Caco-2 (cell line): Measurements from ENCODE around the gene EMX1. TPM values are rescaled to one million over a fixed set of nuclear protein-coding genes. Genes with fewer than 3 reads are reported as not detected.

Source experiments
- BruUV-seq: library from RNA; stranded (reverse); fragments of 400-500 nt; replicated peaks from 2 replicates; lab custom pipeline; 2021; lab: Mats Ljungman, UMichigan
- CTCF ChIA-PET: fragments of 300-600 bp; sonication (Branson Sonifier 250); formaldehyde crosslinking; loops from one replicate; lab custom pipeline; 2022; ENCODE audit warnings: antibody characterized with exemption; lab: Charles Lee
- POLR2A ChIA-PET: fragments of 300-600 bp; sonication (Branson Sonifier 250); formaldehyde crosslinking; loops from one replicate; lab custom pipeline; 2022; ENCODE audit warnings: antibody characterized with exemption; lab: Charles Lee
- DNase-seq, 2 experiments: peaks; one replicate each; pipeline versions ENCODE4 v3.0.0 to v3.0.0-alpha.2; 2020 to 2022
- H3K27me3 ChIP-seq: replicated peaks from 2 replicates; pipeline ENCODE4 v1.6.0; 2011; ENCODE audit warnings: low read length; ENCODE audit not compliant: control insufficient read depth, insufficient read depth
- H3K36me3 ChIP-seq: 2 replicates; pipeline ENCODE4 v1.5.1; 2011; ENCODE audit warnings: low read length; ENCODE audit not compliant: control insufficient read depth, insufficient read depth
- H3K4me1 ChIP-seq: fragments of 250-450 bp; sonication (Bioruptor Pico); 2 replicates; pipeline ENCODE4 v1.5.1; 2020; ENCODE audit warnings: mild to moderate bottlenecking
- H3K4me3 ChIP-seq: 2 replicates; pipeline ENCODE4 v1.5.1; 2011; ENCODE audit warnings: low read depth, mild to moderate bottlenecking, control low read depth, low read length
- H3K9me3 ChIP-seq: fragments of 250-450 bp; sonication (Bioruptor Pico); 2 replicates; pipeline ENCODE4 v1.5.1; 2020; ENCODE audit warnings: mild to moderate bottlenecking, moderate library complexity
- H3K27ac Mint-ChIP-seq: one replicate; pipeline ENCODE4 v1.8.0; 2022; ENCODE audit warnings: mixed read lengths; ENCODE audit not compliant: unreplicated experiment
- H3K27me3 Mint-ChIP-seq: one replicate; pipeline ENCODE4 v1.8.0; 2022; ENCODE audit warnings: mixed read lengths; ENCODE audit not compliant: insufficient read depth, unreplicated experiment
- H3K36me3 Mint-ChIP-seq: one replicate; pipeline ENCODE4 v1.8.0; 2022; ENCODE audit warnings: mild to moderate bottlenecking, mixed read lengths; ENCODE audit not compliant: insufficient read depth, unreplicated experiment
- H3K4me1 Mint-ChIP-seq: one replicate; pipeline ENCODE4 v1.8.0; 2022; ENCODE audit warnings: low read depth, mixed read lengths; ENCODE audit not compliant: unreplicated experiment
- H3K4me3 Mint-ChIP-seq: one replicate; pipeline ENCODE4 v1.8.0; 2022; ENCODE audit warnings: mild to moderate bottlenecking, moderate library complexity, mixed read lengths; ENCODE audit not compliant: unreplicated experiment
- H3K9me3 Mint-ChIP-seq: one replicate; pipeline ENCODE4 v1.8.0; 2022; ENCODE audit warnings: mixed read lengths; ENCODE audit not compliant: unreplicated experiment
- intact Hi-C: fragments of 100-400 bp; cut with micrococcal nuclease; formaldehyde crosslinking; loops from one replicate; pipeline ENCODE4 v1.10.0; 2022; ENCODE audit not compliant: unreplicated experiment
- total RNA-seq: library from RNA; stranded (reverse); gene quantifications from 2 replicates; pipeline ENCODE4 v1.2.3, GENCODE V29; 2022
- TF ChIP-seq, protein P1 (sequence below), 2 experiments: fragments of 200-600 bp in 1 of 2; IDR thresholded peaks; 1 replicate in 1 of 2; 2 replicates in 1 of 2; pipeline versions ENCODE4 v1.5.1 to v1.8.0; 2011 to 2022; ENCODE audit warnings: antibody characterized with exemption in 1 of 2, control low read depth in 1 of 2, inconsistent platforms in 1 of 2, low read depth in 1 of 2, low read length in 1 of 2, mild to moderate bottlenecking in 1 of 2, moderate library complexity in 1 of 2; ENCODE audit not compliant: insufficient read depth in 1 of 2, severe bottlenecking in 1 of 2, unreplicated experiment in 1 of 2

The EMX1 gene
- total RNA-seq, 1 experiment from 2014 or later, result 3.6 TPM

DNA sequence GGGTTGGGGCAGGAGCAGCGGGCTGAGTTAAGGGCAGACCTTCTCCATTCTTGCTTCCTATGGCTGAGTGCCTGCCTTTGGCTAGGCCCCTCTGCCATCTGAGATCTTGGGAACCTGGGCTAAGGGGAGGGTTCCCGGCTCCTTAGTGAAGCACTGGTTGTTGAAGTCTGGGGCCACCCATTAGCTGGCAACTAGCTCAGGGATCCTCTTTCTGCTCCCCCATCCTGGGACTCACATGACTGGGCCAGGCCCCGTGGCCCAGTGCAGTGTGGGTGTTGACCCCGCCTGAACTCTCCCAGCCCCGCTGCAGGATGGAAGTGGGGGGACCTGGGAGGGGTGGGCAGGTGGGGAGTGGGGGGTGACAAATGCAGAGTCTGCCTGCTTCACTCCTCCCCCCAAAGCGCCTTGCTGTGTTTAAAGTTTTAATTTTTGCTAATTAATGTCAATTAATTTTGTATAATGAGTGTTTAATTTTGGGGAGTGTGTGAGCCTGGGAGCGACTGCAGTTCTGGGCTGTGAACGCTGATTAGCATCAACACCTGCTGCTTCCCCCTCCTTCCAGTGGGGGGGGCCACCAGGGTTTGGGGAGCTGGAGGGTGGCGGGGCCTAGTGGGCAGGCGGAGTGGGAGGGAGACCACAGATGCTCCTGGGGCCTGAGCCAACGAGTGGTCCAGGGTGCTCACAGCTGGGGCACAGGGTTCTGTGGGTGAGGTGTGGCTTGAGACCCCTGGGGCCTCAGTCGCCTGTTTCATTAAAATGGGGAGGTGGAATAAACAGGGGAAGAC is 55.2 kb downstream of the EMX1 start:
- no peaks in the 10 kb centered on the region for H3K27me3 Mint-ChIP-seq
- H3K4me1 ChIP-seq, result no peaks in the 10 kb centered on the region
- TF ChIP-seq, protein P1, sequence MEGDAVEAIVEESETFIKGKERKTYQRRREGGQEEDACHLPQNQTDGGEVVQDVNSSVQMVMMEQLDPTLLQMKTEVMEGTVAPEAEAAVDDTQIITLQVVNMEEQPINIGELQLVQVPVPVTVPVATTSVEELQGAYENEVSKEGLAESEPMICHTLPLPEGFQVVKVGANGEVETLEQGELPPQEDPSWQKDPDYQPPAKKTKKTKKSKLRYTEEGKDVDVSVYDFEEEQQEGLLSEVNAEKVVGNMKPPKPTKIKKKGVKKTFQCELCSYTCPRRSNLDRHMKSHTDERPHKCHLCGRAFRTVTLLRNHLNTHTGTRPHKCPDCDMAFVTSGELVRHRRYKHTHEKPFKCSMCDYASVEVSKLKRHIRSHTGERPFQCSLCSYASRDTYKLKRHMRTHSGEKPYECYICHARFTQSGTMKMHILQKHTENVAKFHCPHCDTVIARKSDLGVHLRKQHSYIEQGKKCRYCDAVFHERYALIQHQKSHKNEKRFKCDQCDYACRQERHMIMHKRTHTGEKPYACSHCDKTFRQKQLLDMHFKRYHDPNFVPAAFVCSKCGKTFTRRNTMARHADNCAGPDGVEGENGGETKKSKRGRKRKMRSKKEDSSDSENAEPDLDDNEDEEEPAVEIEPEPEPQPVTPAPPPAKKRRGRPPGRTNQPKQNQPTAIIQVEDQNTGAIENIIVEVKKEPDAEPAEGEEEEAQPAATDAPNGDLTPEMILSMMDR (IDR thresholded peaks at IDR 0.05; ENCODE audit: insufficient read depth in 1 of 2, low read depth in 1 of 2, low read length in 1 of 2, severe bottlenecking in 1 of 2, unreplicated experiment in 1 of 2), result no peak
- BruUV-seq, result no TSS peak
- ChIA-PET POLR2A (no interaction called here), CTCF (interaction anchor here (1.4 kb wide), 1 partner anchor 79 kb away, joined by 38 read pairs; no protein-coding TSS in a partner anchor)
- H3K4me1 Mint-ChIP-seq, result no peaks in the 10 kb centered on the region
- DNase-seq, result no peak
- H3K27ac Mint-ChIP-seq, result no peak overlapping the region
- no peaks in the 10 kb centered on the region for H3K9me3 ChIP-seq
- H3K4me3 ChIP-seq, result no peak overlapping the region
- H3K4me3 Mint-ChIP-seq, result no peak overlapping the region
- H3K9me3 Mint-ChIP-seq, result no peaks in the 10 kb centered on the region
- no peaks in the 10 kb centered on the region for H3K36me3 Mint-ChIP-seq
- intact Hi-C loops, result loop anchor here (1.0 to 5.0 kb wide), 3 partner anchors 59 to 205 kb away; no protein-coding TSS in a partner anchor
- no peaks in the 10 kb centered on the region for H3K27me3 ChIP-seq
- H3K36me3 ChIP-seq, result no peaks in the 10 kb centered on the region

DNA sequence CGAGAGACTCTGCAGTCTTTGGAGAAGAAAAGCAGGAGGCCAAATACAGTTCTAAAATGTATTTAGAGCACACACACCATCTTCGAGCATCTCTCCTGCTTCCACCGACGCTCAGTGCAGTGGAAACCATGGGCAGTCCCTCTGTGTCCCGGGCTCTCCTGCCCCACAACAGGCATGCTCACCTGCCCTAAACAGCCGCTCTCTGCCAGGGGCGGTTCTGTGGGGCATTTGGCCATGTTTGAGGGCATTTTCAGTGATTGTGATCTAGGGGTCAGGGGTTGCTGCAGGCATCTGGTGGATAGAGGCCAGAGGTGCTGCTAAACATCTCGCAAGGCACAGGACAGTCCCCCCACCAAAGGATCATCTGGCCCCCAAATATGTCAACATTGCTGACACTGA is 55.8 kb downstream of the EMX1 start:
- Histone ChIP-seq H3K4me3 (no peak overlapping the region), H3K4me1 (no peaks in the 10 kb centered on the region), H3K36me3 (no peaks in the 10 kb centered on the region), H3K9me3 (no peaks in the 10 kb centered on the region), H3K27me3 (no peaks in the 10 kb centered on the region)
- no peak for DNase-seq
- ChIA-PET CTCF (interaction anchor here (1.4 to 1.9 kb wide), 2 partner anchors 80 to 204 kb away, joined by 14 to 38 read pairs; no protein-coding TSS in a partner anchor), POLR2A (no interaction called here)
- TF ChIP-seq, protein P1 (IDR thresholded peaks at IDR 0.05; ENCODE audit: insufficient read depth in 1 of 2, low read depth in 1 of 2, low read length in 1 of 2, severe bottlenecking in 1 of 2, unreplicated experiment in 1 of 2), result no peak
- no peaks in the 10 kb centered on the region for H3K9me3 Mint-ChIP-seq
- intact Hi-C loops, result loop anchor here (1.0 to 5.0 kb wide), 3 partner anchors 58 to 204 kb away; no protein-coding TSS in a partner anchor
- BruUV-seq, result no TSS peak
- no peaks in the 10 kb centered on the region for H3K27me3 Mint-ChIP-seq
- H3K4me1 Mint-ChIP-seq, result no peaks in the 10 kb centered on the region
- no peak overlapping the region for H3K27ac Mint-ChIP-seq
- no peak overlapping the region for H3K4me3 Mint-ChIP-seq
- no peaks in the 10 kb centered on the region for H3K36me3 Mint-ChIP-seq

DNA sequence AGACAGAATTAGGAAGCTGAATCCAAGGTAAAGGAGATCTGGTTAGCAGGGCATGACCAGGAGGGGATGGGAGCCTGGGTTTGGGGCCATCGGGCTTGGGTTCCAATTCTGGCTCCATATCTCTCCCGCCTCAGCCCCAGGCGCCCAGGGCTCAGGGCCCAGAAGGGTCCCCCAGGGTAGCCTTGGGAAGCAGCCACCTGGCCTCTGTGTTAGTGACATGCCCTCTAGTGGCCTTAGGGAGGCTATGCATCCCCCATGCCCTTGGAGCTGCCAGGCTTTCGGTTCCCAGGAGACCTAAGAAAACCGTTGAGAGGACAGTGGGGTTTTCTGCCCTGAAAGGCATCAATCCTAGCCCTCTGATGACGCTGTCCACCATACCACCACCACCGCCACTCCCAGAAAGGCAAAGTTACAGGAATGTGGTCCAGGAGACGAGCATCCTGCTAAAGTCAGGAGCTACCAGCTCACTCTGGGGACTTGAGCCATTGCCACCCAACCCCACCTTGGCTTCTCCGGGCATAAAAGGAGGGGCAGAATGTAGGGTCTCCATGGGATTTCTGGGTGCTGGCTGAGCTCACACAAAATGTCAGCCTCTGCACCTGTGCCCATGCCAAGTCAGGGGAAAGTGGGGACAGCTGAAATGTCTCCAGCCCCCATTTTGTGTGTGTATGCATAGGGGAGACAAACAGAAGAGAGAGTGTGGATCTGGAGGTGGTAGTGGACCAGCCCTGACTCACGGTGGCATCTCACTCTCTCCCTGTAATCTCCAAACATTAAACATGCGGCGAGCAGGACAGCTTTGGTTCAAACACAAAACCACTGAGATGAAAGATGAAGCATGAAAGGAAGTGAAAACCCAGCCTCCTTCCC is 56.5 kb downstream of the EMX1 start:
- Mint-ChIP-seq H3K27me3 (no peaks in the 10 kb centered on the region), H3K4me1 (no peaks in the 10 kb centered on the region), H3K9me3 (no peaks in the 10 kb centered on the region), H3K27ac (no peak overlapping the region), H3K4me3 (no peak overlapping the region), H3K36me3 (no peaks in the 10 kb centered on the region)
- H3K27me3 ChIP-seq, result no peaks in the 10 kb centered on the region
- intact Hi-C loops, result loop anchor here (1.0 to 5.0 kb wide), 3 partner anchors 58 to 204 kb away; no protein-coding TSS in a partner anchor
- H3K4me1 ChIP-seq, result no peaks in the 10 kb centered on the region
- peak; percentile 67 to 72 for DNase-seq
- ChIA-PET POLR2A (interaction anchor here (0.5 kb wide), 1 partner anchor 30 kb away, joined by 3 read pairs; no protein-coding TSS in a partner anchor), CTCF (interaction anchor here (0.6 to 1.9 kb wide), 8 partner anchors 11 to 236 kb away, joined by 3 to 38 read pairs (median 4); no protein-coding TSS in a partner anchor)
- no peaks in the 10 kb centered on the region for H3K9me3 ChIP-seq
- no TSS peak for BruUV-seq
- TF ChIP-seq, protein P1 (IDR thresholded peaks at IDR 0.05; ENCODE audit: insufficient read depth in 1 of 2, low read depth in 1 of 2, low read length in 1 of 2, severe bottlenecking in 1 of 2, unreplicated experiment in 1 of 2), result peak; percentile 87 to 95
- no peak overlapping the region for H3K4me3 ChIP-seq
- no peaks in the 10 kb centered on the region for H3K36me3 ChIP-seq
